ENCODE measurements around the gene PSMD5.

The PSMD5 gene

GRCh38 chr9:120877276-120878034, 34.7 kb upstream of the PSMD5 start:
- peak overlapping the region; percentile 75 for H3K9ac ChIP-seq (ENCODE audit: low read depth, low read length)
- no peak for TF ChIP-seq CTCF (IDR thresholded peaks at IDR 0.05; ENCODE audit: borderline replicate concordance, extremely low read depth, low read length, poor library complexity, severe bottlenecking)
- TF ChIP-seq EZH2 (IDR thresholded peaks at IDR 0.05; ENCODE audit: borderline replicate concordance, low read depth, low read length, severe bottlenecking), result no peak

GRCh38 chr9:120876842-120877240, 34.1 kb upstream of the PSMD5 start, which contains the start of gene PHF19:
TSS of gene PHF19 (minus strand) at chr9:120877188. CDS start at chr9:120874741, 2,447 bp downstream.
- H3K4me1 ChIP-seq (ENCODE audit: insufficient read depth, low read length), result peaks cover 36% of the 10 kb centered on the region
- H3K36me3 ChIP-seq (ENCODE audit: insufficient read depth, low read length), result peaks cover 46% of the 10 kb centered on the region

More at GRCh38 chr9:120877276-120878034, 34.7 kb upstream of the PSMD5 start:
- DNase-seq, result peak; percentile 80
- peaks cover 29% of the 10 kb centered on the region for H3K79me2 ChIP-seq (ENCODE audit: insufficient read depth, low read length)
- peak overlapping the region; percentile 86 for H2AFZ ChIP-seq (ENCODE audit: low read depth, low read length)
- ATAC-seq (ENCODE audit: insufficient read depth, low read depth), result peak; percentile 39
- H3K9me3 ChIP-seq (ENCODE audit: insufficient read depth, low read length, severe bottlenecking), result no peaks in the 10 kb centered on the region
- peaks cover 40% of the 10 kb centered on the region for H3K36me3 ChIP-seq (ENCODE audit: insufficient read depth, low read length)
- H3K4me3 ChIP-seq (ENCODE audit: low read depth in 1 of 2, low read length in 2 of 2), result peak overlapping the region; percentile 24 to 64; a peak in 3 of 4 replicates
- H3K4me2 ChIP-seq (ENCODE audit: insufficient read depth, low read length), result peak overlapping the region; percentile 77
- peak overlapping the region; percentile 94 for H3K27ac ChIP-seq (ENCODE audit: low read length)
- H4K20me1 ChIP-seq (ENCODE audit: insufficient read depth, low read length), result no peaks in the 10 kb centered on the region
- peaks cover 36% of the 10 kb centered on the region for H3K4me1 ChIP-seq (ENCODE audit: insufficient read depth, low read length)
- no peaks in the 10 kb centered on the region for H3K27me3 ChIP-seq (ENCODE audit: insufficient read depth, low read length, poor library complexity)

GRCh38 chr9:120875954-120876841, 33.5 kb upstream of the PSMD5 start:
- Histone ChIP-seq H4K20me1 (ENCODE audit: insufficient read depth, low read length) (no peaks in the 10 kb centered on the region), H3K4me3 (ENCODE audit: low read depth in 1 of 2, low read length in 2 of 2) (peak overlapping the region; percentile 74 to 76; a peak in 3 of 4 replicates), H3K36me3 (ENCODE audit: insufficient read depth, low read length) (peaks cover 51% of the 10 kb centered on the region), H3K27me3 (ENCODE audit: insufficient read depth, low read length, poor library complexity) (no peaks in the 10 kb centered on the region), H3K4me1 (ENCODE audit: insufficient read depth, low read length) (peaks cover 36% of the 10 kb centered on the region), H3K79me2 (ENCODE audit: insufficient read depth, low read length) (peaks cover 29% of the 10 kb centered on the region), H3K9me3 (ENCODE audit: insufficient read depth, low read length, severe bottlenecking) (no peaks in the 10 kb centered on the region), H3K27ac (ENCODE audit: low read length) (peak overlapping the region; percentile 96), H3K4me2 (ENCODE audit: insufficient read depth, low read length) (peak overlapping the region; percentile 71), H3K9ac (ENCODE audit: low read depth, low read length) (peak overlapping the region; percentile 75), H2AFZ (ENCODE audit: low read depth, low read length) (peak overlapping the region; percentile 76)
- TF ChIP-seq EZH2 (IDR thresholded peaks at IDR 0.05; ENCODE audit: borderline replicate concordance, low read depth, low read length, severe bottlenecking) (no peak), CTCF (IDR thresholded peaks at IDR 0.05; ENCODE audit: borderline replicate concordance, extremely low read depth, low read length, poor library complexity, severe bottlenecking) (peak; percentile 40)
- ATAC-seq (ENCODE audit: insufficient read depth, low read depth), result peak; percentile 67
- DNase-seq, result peak; percentile 92

More at GRCh38 chr9:120876842-120877240, 34.1 kb upstream of the PSMD5 start, which contains the start of gene PHF19:
- peak within 1 kb of the TSS; percentile 86 for H2AFZ ChIP-seq (ENCODE audit: low read depth, low read length)
- DNase-seq (peak; percentile 55), ATAC-seq (ENCODE audit: insufficient read depth, low read depth) (peak; percentile 17)
- TF ChIP-seq EZH2 (IDR thresholded peaks at IDR 0.05; ENCODE audit: borderline replicate concordance, low read depth, low read length, severe bottlenecking) (no peak), CTCF (IDR thresholded peaks at IDR 0.05; ENCODE audit: borderline replicate concordance, extremely low read depth, low read length, poor library complexity, severe bottlenecking) (no peak)
- H3K4me3 ChIP-seq (ENCODE audit: low read depth in 1 of 2, low read length in 2 of 2), result peak within 1 kb of the TSS; percentile 74 to 76; a peak in 3 of 4 replicates
- peak within 1 kb of the TSS; percentile 77 for H3K4me2 ChIP-seq (ENCODE audit: insufficient read depth, low read length)
- H3K9ac ChIP-seq (ENCODE audit: low read depth, low read length), result peak within 1 kb of the TSS; percentile 75
- H4K20me1 ChIP-seq (ENCODE audit: insufficient read depth, low read length), result no peaks in the 10 kb centered on the region
- H3K79me2 ChIP-seq (ENCODE audit: insufficient read depth, low read length), result peaks cover 29% of the 10 kb centered on the region
- H3K9me3 ChIP-seq (ENCODE audit: insufficient read depth, low read length, severe bottlenecking), result no peaks in the 10 kb centered on the region
- peak within 1 kb of the TSS; percentile 96 for H3K27ac ChIP-seq (ENCODE audit: low read length)
- no peaks in the 10 kb centered on the region for H3K27me3 ChIP-seq (ENCODE audit: insufficient read depth, low read length, poor library complexity)
